C4-2B (cell line): ENCODE results near the gene YLPM1.

Experiments
- H3K27ac ChIP-seq: fragments of 450-650 bp; 2 replicates; pipeline ENCODE4 v1.5.1; 2017
- CTCF ChIP-seq: fragments of 450-650 bp; conservative IDR thresholded peaks from 2 replicates; pipeline ENCODE4 v1.5.1; 2017; ENCODE audit warnings: mild to moderate bottlenecking
- ZFX ChIP-seq: fragments of 450-650 bp; IDR thresholded peaks from 2 replicates; pipeline ENCODE4 v1.6.1; 2017

YLPM1 gene

DNA sequence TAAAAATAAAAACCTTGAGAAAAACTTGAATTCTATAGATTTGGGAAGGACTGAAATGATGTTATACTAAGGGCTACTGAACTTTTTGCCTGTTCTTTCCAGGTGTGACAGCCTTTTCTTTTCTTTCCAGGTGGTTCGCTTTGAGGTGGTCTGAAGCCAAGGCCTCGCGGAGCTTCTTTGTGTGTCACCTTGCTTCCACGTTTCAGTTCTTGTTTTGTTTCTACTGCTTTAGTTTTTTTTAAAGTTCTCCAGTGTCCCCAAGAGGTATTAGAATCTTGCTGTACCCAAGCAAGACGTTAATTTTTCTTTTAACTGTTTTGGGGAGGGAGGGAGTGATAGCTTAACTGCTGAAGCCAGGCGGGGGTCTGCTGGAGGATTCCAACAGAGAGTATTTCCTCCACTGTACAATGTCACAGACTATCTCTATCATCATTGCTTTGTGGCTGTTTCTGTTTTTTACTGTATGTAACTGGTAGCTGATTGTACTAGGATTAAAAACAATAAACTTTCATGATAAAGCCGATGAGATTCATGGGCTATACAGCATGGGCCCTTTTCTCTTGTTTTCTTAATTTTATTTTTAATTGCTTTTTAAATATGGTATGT, 72.6 kb downstream of the YLPM1 start:
- no peak for TF ChIP-seq CTCF
- no peak for TF ChIP-seq ZFX

GRCh38 chr14:74836251-74836960, 73.3 kb downstream of the YLPM1 start:
- H3K27ac ChIP-seq = no peak overlapping the region
- no peak for TF ChIP-seq CTCF
- TF ChIP-seq ZFX = no peak

More for the DNA sequence above, 72.6 kb downstream of the YLPM1 start:
- H3K27ac ChIP-seq = no peak overlapping the region

- no peak overlapping the region for H3K27ac ChIP-seq
- TF ChIP-seq ZFX (no peak), CTCF (no peak)
Measured at GRCh38 chr14:74838166-74838565, 75.0 kb downstream of the YLPM1 start.

- TF ChIP-seq CTCF (no peak), ZFX (no peak)
- no peak overlapping the region for H3K27ac ChIP-seq
Measured at GRCh38 chr14:74840603-74841030, 77.5 kb downstream of the YLPM1 start.

- no peak for TF ChIP-seq ZFX
- no peak overlapping the region for H3K27ac ChIP-seq
Measured at GRCh38 chr14:74841230-74842207, 78.4 kb downstream of the YLPM1 start.

GRCh38 chr14:74843653-74844052, 80.5 kb downstream of the YLPM1 start:
- H3K27ac ChIP-seq = no peak overlapping the region

More at GRCh38 chr14:74843653-74844052, 80.5 kb downstream of the YLPM1 start:
- TF ChIP-seq ZFX (no peak), CTCF (no peak)
